NCI-H2196 (cell line): Measurements from ENCODE around the gene CTU1.

Source experiments
- DNase-seq: peaks from one replicate; lab custom pipeline; 2025; ENCODE audit not compliant: unreplicated experiment; lab: John Stamatoyannopoulos, UW

CTU1 gene

DNA sequence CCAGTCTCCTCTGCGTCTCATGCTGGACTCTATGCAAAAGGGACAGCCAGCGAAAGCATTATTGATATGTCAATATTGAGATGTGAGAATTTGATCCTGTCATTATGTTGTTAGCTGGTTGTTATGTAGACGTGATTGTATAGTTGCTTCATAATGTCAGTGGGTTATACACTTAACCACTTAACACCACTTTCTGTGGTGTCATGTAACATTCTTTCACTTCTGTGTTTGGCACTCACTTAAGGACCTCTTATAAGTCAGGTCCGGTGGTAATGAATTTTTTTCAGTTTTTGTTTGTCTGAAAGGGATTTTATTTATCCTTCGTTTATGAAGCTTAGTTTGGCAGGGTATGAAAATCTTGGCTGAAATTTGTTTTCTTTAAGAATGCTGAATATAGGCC is 26.8 kb upstream of the CTU1 start:
- DNase-seq, result no peak

DNA sequence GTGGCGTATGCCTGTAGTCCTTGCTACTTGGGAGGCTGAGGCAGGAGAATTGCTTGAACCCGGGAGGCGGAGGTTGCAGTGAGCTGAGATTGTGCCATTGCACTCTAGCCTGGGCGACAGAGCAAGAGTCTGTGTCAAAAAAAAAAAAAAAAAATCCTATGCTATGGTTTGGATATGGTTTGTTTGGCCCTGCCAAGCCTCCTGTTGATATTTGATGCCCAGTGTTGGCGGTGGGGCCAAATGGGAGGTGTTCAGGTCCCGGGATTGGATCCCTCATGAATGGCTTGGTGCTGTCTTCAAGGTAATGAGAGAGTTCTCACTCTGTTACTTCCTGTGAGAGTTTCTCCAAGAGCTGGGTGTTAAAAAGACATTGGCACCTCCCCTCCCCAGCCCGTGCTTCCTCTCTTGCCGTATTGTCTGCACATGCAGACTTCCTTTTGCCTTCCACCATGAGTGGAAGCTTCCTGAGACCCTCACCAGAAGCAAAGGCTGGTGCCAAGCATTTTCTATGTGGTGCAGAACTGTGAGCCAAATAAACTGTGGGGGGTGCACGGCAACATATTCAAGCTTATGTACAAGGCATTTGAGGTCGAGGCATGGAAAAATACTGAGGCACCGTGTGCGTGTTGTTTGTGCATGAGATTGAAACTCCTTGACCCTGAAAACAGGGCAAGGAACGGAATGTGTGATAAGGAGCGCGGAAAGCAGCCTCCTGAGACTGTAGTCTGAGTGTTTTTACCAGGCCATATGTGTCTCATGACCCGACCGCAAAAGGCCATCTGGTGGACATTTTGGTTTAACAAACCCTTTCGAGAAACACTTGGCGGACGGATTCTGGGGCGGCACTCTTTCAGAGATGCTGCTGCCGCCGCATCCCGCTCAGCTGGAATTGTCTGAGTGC is 23.8 kb upstream of the CTU1 start:
- DNase-seq, result no peak

DNA sequence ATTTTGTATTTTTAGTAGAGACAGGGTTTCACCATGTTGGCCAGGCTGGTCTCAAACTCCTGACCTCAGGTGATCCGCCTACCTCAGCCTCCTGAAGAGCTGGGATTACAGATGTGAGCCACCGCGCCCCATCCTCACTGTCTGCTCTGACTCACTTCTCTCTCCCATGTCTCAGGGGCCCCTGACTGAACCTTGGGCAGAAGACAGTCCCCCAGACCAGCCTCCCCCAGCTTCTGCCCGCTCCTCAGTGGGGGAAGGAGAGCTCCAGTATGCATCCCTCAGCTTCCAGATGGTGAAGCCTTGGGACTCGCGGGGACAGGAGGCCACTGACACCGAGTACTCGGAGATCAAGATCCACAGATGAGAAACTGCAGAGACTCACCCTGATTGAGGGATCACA is 21.5 kb upstream of the CTU1 start:
- DNase-seq, result no peak

DNA sequence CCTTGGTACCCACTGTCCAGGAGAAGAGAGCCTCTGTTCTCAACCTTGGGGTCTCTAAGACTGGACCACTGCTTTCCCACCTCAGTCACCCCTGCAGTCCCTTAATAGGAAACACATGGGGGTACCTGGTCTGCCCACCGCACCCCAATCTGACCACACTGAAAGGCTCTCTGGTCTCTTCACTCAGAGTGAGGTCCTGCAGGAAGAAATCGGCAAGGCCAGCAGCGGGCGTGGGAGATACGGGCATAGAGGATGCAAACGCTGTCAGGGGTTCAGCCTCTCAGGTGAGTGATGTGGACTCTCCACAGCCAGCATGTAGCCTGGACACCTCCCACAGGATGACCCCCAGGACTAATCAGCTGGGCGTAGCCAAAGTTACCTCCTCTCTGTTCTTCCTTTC is 20.0 kb upstream of the CTU1 start:
- no peak for DNase-seq

DNA sequence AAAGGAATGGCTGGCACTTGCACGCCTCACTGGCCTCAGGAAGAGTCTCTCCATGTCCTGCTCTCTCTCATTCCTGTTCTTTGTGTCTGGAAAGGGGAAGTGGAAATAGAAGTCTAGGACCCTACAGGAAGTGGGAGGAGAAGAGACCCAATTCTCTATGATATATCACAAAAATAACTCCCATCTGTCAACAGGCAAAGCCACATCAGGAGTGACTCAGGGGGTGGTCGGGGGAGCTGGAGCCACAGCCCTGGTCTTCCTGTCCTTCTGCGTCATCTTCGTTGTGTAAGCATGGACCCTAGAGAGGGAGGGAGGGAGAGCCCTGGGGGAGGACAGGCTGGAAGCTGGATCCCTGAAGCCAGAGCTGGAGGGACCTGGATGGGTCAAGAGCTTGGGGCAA is 19.5 kb upstream of the CTU1 start:
- DNase-seq, result no peak

DNA sequence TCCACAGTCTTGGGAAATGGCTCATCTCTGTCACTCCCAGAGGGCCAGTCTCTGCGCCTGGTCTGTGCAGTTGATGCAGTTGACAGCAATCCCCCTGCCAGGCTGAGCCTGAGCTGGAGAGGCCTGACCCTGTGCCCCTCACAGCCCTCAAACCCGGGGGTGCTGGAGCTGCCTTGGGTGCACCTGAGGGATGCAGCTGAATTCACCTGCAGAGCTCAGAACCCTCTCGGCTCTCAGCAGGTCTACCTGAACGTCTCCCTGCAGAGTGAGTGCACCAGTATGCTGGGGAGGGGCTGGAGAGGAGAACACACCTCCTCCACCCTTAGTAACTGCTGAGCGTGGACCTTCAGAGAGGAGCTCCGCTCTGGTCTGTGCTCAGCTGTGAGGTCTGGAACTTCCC is 18.8 kb upstream of the CTU1 start:
- DNase-seq, result no peak

DNA sequence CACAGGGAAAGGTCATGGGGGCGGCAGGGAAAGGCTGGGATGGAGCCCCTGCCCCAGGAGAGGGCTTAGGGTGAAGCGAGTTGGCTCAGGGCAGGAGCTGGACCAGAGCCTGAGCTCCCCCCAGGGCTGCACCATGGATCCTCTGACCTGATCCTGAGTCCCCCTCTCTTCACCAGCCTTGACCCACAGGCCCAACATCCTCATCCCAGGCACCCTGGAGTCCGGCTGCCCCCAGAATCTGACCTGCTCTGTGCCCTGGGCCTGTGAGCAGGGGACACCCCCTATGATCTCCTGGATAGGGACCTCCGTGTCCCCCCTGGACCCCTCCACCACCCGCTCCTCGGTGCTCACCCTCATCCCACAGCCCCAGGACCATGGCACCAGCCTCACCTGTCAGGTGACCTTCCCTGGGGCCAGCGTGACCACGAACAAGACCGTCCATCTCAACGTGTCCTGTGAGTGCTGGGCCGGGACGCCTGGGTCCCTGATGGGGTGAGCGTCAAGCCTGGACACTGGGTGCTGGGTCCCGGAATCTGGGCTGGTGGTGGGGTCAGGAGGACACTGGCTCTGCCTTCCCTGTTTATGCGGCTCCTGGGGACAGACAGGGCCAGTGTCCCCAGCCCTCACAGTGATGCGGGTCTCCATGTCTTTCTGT is 17.3 kb upstream of the CTU1 start:
- DNase-seq, result no peak

DNA sequence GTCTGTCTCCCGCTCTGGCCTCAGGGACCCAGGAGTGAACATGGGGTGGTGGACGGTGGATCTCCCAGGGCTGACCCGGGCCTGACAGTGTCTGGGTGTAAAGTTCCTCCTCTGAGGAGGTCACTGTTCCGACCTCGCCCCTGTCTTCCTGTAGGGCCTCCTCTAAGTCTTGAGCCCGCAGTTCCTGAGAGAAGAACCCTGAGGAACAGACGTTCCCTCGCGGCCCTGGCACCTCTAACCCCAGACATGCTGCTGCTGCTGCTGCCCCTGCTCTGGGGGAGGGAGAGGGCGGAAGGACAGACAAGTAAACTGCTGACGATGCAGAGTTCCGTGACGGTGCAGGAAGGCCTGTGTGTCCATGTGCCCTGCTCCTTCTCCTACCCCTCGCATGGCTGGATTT is 16.5 kb upstream of the CTU1 start, which contains the start of gene SIGLEC9:
Gene SIGLEC9, plus strand, starts transcription at position 178 of the 400 bp plus-strand sequence. Its CDS starts 69 bp downstream, at position 247.
- DNase-seq, result no peak

DNA sequence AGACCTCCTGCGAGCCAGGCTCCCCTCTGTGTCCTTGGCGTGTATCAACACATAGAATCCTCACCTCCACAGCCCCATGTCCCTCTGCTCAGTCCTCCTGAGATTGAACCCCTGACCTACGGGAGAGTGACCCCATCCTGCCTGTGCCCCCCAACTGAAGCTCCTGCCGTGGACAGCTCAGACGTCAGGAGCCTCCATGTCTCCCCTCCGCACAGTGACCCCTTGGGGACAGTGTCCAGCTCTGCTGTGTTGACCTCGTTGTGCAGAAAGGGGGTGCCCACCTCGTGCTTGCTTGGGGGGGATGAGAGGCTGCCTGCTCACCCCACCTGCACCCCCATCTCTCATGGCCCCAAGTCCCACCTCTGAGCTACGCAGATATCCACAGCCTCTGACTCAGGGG is 16.0 kb upstream of the CTU1 start:
- DNase-seq, result no peak

DNA sequence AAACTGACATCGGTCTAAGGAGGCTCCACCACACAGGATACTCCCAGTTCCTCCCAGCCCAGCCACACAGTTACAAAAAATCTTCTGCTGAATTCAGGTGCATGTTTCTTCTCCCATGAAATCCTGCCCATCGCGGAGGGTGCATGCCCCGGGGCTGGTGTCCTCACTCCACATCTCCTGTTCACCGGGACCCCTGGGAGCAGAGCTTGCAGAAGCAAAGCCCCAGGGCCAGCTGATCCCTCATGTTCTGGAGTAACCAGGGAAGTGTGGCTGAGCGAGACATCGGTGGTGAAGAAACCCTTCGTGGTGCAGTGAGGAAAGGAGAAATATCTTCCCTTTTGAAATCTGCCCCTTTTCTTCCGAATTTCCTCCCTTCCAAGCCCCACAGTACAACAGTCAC is 15.6 kb upstream of the CTU1 start:
- DNase-seq, result no peak

DNA sequence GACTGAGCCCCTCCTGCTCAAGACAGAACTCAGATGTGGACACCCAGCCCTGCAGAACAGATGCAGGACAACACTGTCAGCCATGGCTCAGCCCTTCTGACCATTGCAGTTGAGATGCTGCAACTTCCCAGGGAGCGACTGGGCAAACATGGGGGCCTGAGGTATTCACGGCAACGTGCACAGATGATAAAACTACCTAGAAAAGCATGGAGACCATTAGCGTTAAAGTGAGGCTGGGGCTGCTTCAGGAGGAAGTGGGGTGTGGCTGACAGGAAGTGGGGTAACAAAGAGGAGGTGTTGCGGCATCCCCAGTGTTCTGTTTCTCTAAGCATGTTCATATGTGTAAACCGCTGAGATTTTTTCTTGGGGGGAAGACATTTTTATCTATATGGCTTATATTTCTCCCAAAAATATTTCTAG is 15.2 kb upstream of the CTU1 start:
- DNase-seq, result no peak

DNA sequence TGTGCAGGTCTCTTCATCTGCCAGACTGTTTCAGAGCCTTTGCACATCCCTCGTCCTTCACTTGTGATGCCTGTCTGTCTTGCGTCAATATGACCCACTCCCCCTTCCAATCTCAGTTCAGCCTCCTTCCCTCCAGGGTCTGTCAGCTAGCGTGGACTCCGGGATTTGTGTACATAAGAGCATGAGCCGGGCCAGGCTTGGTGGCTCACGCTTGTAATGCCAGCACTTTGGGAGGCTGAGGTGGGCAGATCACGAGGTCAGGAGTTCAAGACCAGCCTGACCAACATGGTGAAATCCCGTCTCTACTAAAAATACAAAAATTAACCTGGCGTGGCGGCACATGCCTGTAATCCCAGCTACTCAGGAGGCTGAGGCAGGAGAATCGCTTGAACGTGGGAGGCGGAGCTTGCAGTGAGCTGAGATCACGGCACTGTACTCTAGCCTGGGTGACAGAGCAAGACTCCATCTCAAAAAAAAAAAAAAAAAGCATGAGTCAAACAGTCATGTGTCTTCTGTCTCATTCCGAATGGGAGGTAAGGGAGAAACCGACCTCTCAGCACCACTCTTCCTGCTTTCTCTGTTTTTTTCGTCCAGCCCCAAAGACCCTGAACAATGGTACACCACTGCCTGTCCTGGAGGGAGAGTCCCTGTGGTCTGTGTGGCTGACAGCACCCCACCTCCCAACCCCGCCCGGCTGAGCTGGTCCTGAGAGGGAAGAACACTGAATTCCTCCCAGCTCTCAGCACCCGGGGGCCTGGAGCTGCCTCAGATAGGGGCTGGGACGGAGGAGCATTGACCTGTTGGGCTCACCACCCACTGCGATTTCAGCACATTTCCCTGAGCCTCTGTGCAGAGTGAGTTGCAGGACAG is 14.1 kb upstream of the CTU1 start:
- no peak for DNase-seq

DNA sequence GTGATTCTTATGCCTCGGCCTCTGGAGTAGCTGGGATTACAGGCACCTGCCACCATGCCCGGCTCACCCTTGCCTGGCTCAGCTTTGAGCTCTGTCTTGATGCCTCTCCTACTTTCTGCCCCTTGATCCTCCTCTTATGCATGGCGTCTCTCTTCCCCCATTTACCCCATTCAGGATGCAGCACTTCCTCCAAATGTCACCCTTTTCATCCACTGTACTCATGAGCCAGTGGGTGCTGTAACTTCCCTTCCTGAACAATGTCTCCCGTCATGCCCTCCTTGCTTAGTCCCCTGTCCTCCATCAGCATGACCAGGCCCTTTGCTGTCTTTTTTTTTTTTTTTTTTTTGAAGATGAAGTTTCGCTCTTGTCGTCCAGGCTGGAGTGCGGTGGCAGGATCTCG is 13.0 kb upstream of the CTU1 start:
- no peak for DNase-seq

DNA sequence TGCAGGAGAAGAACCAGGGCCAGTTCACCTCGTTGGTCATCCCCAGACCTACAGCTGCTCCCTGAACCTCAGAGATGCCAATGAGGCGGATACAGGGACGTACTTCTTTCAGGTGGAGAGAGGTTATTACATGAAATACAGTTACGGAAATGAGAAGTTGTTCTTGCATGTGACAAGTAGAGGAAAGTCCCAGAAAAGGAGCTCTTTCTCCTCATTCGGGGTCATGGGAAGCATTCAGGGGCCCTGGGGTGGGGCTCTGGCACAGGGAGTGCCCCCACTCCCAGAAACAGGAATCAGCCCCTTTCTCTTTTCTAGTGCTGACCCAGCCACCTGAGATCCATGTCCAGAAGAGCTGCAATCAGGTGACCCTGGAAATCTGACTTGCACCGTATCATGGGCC is 12.0 kb upstream of the CTU1 start:
- DNase-seq, result no peak

DNA sequence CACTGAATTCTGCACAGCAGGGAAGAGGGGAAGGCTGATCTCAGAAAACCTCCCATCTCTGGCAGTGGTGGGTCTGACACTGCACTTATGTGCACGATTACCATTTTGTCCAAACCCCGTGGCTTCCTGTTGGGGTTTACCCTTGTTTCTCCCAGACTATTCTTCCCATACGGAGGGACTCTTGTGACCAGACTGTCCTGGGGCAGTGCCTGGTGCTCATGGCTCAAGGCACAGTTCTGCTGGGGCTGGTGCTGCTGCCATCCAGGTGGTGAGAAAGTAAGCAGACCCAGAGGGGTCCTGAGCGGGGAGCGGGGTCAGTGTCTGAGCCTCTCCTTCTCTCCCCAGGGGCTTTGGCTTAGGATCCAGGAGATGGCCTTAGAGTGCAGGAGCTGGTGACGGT is 11.4 kb upstream of the CTU1 start:
- DNase-seq, result no peak

DNA sequence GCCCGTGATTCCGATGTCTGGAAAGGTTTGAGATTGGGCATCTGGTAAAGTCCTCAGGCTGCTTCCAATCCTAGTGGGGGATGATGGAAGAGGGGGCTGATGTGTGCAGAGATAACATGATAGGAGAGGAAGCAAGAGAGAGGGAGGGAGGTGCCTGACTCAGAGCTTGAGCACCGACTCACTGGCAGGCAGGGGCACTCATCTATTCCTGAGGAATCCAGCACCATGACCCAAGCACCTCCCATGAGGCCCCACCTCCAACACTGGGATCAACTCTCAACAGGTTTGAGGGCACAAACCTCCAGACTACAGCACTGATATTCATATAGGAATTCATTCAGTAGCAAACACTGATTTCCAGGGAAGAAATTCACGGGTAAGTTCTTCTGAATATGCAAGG is 10.9 kb upstream of the CTU1 start:
- no peak for DNase-seq

DNA sequence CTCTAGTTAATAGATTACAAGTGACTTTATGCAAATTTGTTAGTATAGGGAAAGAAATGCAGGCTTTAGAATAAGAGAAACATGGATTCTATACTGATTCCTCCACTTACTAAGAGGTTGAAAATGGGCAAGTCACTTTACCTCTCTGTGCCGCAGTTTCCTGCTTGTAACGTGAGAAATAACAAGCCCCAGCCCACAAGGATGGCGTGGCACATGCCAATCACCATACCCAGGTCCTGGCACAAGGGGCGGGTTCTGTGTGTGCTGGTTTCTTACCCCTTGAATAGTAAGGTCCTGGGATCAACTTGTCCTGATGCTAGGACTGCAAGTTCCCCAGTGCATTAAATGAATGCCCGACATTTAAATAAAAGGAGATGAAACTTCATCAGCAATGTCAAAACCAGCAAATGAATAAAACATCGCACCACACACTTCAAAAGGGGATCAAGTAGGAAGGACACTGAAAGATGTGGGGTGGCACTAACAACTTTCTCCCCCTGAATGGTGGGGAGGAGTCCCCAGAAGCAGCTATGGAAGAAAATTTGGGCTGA is 8.6 kb upstream of the CTU1 start:
- DNase-seq, result no peak

DNA sequence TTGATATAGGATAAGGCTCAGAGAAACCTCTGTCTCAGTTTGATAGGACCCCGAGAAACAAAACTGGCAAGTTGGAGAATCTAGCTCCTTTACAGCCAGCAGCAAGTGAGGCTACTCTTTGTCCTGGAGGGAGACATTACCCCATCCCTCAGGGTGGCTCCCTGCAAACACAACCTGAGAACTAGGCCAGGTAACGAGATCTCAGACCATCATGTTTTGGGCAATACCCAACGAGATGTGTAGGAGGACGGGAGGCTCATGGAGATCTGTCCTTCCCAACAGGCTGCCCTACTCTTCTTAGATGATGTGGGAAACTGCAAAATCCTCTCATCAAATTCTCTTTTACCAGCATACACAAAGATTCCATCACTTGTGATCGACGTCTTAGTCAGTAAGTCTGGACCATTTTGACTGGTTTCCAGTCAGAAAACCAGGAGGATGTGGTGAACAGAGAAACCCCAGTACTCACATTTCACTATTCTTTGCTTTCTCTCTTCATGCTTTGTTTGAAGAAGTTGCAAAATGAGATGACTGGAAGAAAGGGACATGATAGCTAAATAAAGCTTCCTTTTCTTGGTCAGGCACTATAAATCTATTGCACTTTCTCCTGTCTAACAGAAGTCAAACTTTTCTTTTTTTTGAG is 6.0 kb upstream of the CTU1 start:
- DNase-seq, result no peak

DNA sequence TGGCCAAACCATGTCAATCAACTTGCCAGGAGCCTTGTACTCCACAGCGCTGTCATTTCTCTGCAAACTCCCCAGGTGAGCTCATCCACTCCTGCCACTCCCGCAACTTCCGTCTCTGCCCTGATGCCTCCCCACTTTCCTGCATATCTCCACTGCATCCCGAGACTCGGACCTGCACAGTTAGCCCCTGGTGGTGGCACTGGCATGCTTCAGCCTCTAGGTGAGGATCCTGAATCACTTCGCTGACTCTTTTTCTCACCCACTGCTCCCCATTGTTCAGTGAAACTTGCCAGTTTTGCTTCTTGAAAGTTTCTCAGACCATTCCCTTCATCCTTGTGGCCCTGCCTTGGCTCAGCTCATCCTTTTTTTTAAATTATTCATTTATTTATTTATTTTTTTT is 3.4 kb upstream of the CTU1 start:
- no peak for DNase-seq

DNA sequence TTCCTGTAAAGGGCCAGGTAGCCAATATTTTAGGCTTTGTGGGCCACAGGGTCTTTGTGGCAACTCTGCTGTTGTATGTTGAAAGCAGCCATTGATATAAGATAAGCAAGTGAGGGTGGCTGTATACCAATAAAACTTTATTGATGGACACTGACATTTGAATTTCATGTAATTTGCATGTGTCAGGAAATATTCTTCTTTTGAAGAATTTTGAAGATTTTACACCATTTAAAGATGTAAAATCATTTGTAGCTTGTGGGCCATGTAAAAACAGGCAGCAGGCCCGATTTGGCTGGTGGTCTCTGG is 2.4 kb upstream of the CTU1 start:
- no peak for DNase-seq

DNA sequence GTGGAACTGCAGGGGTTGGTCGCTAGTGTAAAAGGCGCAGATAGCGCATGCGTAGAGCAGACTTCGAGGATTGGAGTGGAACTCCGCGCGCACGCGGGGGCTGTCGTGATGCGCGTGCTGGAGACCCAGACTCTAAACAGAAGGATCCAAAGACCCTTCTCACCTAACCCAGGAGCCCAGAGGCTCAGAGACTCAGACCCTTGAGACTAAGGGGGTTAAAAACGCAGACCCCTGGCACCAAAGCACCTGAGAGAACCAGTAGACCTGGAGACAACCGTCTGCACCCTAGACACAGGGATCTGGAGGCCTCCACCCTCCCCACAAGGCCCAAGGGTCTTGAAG is 567 bp upstream of the CTU1 start:
- no peak for DNase-seq
